Ovary (tissue), 9 donors: ENCODE measurements around the gene OGG1. TPM values are rescaled to one million over a fixed set of nuclear protein-coding genes. Genes with fewer than 3 reads are reported as not detected.

Experiments used
- DNase-seq, 5 donors: peaks; one replicate each; pipeline ENCODE4 v3.0.0-alpha.2; 2019 to 2020
- H3K27ac ChIP-seq, 2 donors: fragments of 200-600 bp; one replicate each; pipeline versions ENCODE4 v1.5.1 to v1.8.0; 2019 to 2022
- H3K27me3 ChIP-seq: fragments of 200-600 bp; one replicate; pipeline ENCODE4 v1.8.0; 2022
- H3K36me3 ChIP-seq: fragments of 200-600 bp; sonication (generic); one replicate; pipeline ENCODE4 v1.5.1; 2019
- H3K4me1 ChIP-seq: one replicate; pipeline ENCODE4 v1.8.1; 2013; ENCODE audit warnings: mild to moderate bottlenecking, moderate library complexity; ENCODE audit not compliant: insufficient read depth
- H3K4me3 ChIP-seq: fragments of 200-600 bp; sonication (generic); one replicate; pipeline ENCODE4 v1.5.1; 2017
- H3K9me3 ChIP-seq, 2 donors: fragments of 200-600 bp in 1 of 2; sonication (generic) in 1 of 2; one replicate each; pipeline versions ENCODE4 v1.5.1 to v1.8.1; 2013 to 2019; ENCODE audit warnings: mild to moderate bottlenecking in 1 of 2, moderate library complexity in 1 of 2
- CTCF ChIP-seq, 3 donors: fragments of 450-650 bp in 2 of 3; fragments of 200-600 bp in 1 of 3; IDR thresholded peaks; one replicate each; pipeline versions ENCODE4 v1.5.1 to v1.8.0; 2016 to 2022; ENCODE audit warnings: antibody characterized with exemption in 3 of 3, mild to moderate bottlenecking in 1 of 3
- EP300 ChIP-seq: sonication (generic); formaldehyde crosslinking; IDR thresholded peaks from one replicate; pipeline ENCODE4 v1.6.1; 2017; ENCODE audit warnings: antibody characterized with exemption
- POLR2A ChIP-seq: fragments of 450-650 bp; IDR thresholded peaks from one replicate; pipeline ENCODE4 v1.6.1; 2017; ENCODE audit warnings: antibody characterized with exemption, mild to moderate bottlenecking, moderate library complexity
- WGBS, 3 donors: extraction: QIAGEN DNeasy Blood & Tissue Kit in 1 of 3; methylation state at CpG; one replicate each; pipeline versions ENCODE4 v1.1.5 to v1.1.7; 2013 to 2017; 5-methylcytosine and 5-hydroxymethylcytosine counted together
- intact Hi-C, 4 donors: fragments of 100-400 bp; cut with DNase I; formaldehyde crosslinking; loops; one replicate each; pipeline versions ENCODE4 v1.11.0 to v1.15.1; 2022 to 2023
- polyA plus RNA-seq, 2 donors: library from polyadenylated mRNA; stranded (reverse); fragments of 200-250 nt in 1 of 2; fragments of 350-450 nt in 1 of 2; fragmentation: Illumina TruSeq in 1 of 2; extraction: RNeasy Lipid Tissue Mini Kit (QIAGEN cat#74804) in 1 of 2; gene quantifications; one replicate each; pipeline ENCODE4 v1.2.3, GENCODE V29; 2013 to 2014
- total RNA-seq, 7 donors: library from RNA; depleted of rRNA in 2 of 7; stranded (reverse); fragments of >200 nt in 2 of 7; fragmentation: NEBNext Ultra II Directional in 3 of 7; extraction: Animal tissue kit (Norgen Biotek cat#: 25700) in 3 of 7; gene quantifications; one replicate each; pipeline versions ENCODE4 v1.1.0 to v1.2.4, GENCODE V29; 2016 to 2023
- donor health status: DM: no; HTN: no; CAD: no; lungs with moderate emphysema.
- donor health status: DM: no; HTN: no; CAD: no.
- donor health status: Bipolar disorder and iron deficiency.
- donor health status: DM: yes; HTN: yes; CAD: no.
- donor health status: DM: no; HTN: no; CAD: no.
- donor health status: DM: yes; HTN: yes; CAD: no.

The OGG1 gene
- total and polyA plus RNA-seq, 9 donors, result 16.8 to 54.3 (median 31.1) TPM

DNA sequence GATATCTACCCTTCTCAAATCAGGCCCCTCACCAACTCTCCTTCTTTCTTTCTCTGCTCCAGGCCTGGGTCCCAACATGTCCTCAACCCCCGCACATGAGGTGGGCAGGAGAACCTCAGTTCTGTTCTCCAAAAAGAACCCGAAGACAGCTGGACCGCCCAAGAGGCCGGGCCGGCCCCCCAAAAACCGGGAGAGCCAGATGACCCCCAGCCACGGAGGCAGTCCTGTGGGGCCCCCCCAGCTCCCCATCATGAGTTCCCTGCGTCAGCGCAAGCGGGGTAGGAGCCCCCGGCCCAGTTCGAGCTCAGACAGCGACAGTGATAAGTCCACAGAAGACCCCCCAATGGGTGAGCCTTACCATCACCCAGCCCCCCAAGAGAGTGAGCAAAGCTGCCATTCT is 5.6 kb upstream of the OGG1 start:
- Histone ChIP-seq H3K4me1 (peaks cover 2% of the 10 kb centered on the region), H3K27ac (no peak overlapping the region), H3K27me3 (no peaks in the 10 kb centered on the region), H3K36me3 (no peaks in the 10 kb centered on the region), H3K9me3 (no peaks in the 10 kb centered on the region), H3K4me3 (no peak overlapping the region)
- WGBS, 3 donors, result 89 to 93% (median 93%) methylated on average over 13 of the region's 13 CpGs
- intact Hi-C loops, result no loop called here
- TF ChIP-seq EP300, result no peak
- TF ChIP-seq POLR2A, result no peak
- TF ChIP-seq CTCF (IDR thresholded peaks at IDR 0.05), result no peak
- DNase-seq, result no peak

DNA sequence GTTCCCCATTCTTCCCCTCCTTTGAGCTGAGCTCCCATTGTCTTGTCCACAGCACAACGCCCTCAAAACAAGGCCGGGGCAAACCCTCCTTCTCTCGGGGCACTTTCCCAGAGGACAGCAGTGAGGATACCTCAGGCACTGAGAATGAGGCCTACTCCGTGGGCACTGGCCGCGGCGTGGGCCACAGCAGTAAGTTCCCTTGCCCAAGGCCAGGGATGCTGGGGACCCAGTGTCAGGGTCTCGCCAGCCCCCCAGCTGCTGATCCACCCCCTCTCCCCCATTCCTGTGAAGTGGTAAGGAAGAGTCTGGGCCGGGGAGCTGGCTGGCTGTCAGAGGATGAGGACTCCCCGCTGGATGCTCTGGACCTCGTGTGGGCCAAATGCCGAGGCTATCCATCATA is 4.2 kb upstream of the OGG1 start:
- Histone ChIP-seq H3K4me1 (peaks cover 2% of the 10 kb centered on the region), H3K27ac (no peak overlapping the region), H3K36me3 (no peaks in the 10 kb centered on the region)

DNA sequence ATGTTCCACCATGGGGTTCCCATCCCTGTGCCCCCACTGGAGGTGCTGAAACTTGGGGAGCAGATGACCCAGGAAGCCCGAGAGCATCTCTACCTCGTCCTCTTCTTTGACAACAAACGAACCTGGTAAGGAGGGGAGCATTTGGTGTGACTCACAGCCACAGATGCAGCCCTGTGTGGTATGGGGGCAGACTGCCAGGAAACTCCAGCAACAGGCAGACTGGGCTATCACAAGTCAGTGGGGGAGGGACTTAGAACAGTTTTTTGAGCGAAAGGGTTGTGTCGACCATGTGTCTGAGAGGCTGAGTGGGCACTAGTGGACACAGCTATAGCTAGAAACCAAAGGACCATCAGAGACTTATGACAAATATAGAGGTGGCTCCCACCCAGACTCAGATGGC is 3.4 kb upstream of the OGG1 start:
- Histone ChIP-seq H3K4me1 (peaks cover 6% of the 10 kb centered on the region), H3K27ac (no peak overlapping the region), H3K9me3 (no peaks in the 10 kb centered on the region), H3K27me3 (no peaks in the 10 kb centered on the region), H3K4me3 (no peak overlapping the region), H3K36me3 (no peaks in the 10 kb centered on the region)
- WGBS, 3 donors, result 47 to 65% (median 50%) methylated on average over 5 of the region's 5 CpGs
- TF ChIP-seq EP300 (no peak), POLR2A (no peak), CTCF (IDR thresholded peaks at IDR 0.05) (no peak)
- intact Hi-C loops, result no loop called here
- no peak for DNase-seq

More for the DNA sequence above, 4.2 kb upstream of the OGG1 start:
- Histone ChIP-seq H3K4me3 (no peak overlapping the region), H3K27me3 (no peaks in the 10 kb centered on the region), H3K9me3 (no peaks in the 10 kb centered on the region)
- DNase-seq, result no peak
- 85 to 88% (median 87%) methylated on average over 12 of the region's 12 CpGs for WGBS, 3 donors
- intact Hi-C loops, result no loop called here
- no peak for TF ChIP-seq POLR2A
- TF ChIP-seq EP300, result no peak
- TF ChIP-seq CTCF (IDR thresholded peaks at IDR 0.05), result no peak

GRCh38 chr3:9747267-9747666 is 2.5 kb upstream of the OGG1 start:
- H3K27ac ChIP-seq, result no peak overlapping the region
- WGBS, 3 donors, result 88 to 91% (median 89%) methylated on average over 8 of the region's 8 CpGs
- no peaks in the 10 kb centered on the region for H3K9me3 ChIP-seq
- no peaks in the 10 kb centered on the region for H3K27me3 ChIP-seq
- H3K36me3 ChIP-seq, result no peaks in the 10 kb centered on the region
- intact Hi-C loops, result no loop called here
- H3K4me3 ChIP-seq, result no peak overlapping the region
- peaks cover 10% of the 10 kb centered on the region for H3K4me1 ChIP-seq
- TF ChIP-seq POLR2A (no peak), EP300 (no peak), CTCF (IDR thresholded peaks at IDR 0.05) (no peak)
- DNase-seq, result no peak

DNA sequence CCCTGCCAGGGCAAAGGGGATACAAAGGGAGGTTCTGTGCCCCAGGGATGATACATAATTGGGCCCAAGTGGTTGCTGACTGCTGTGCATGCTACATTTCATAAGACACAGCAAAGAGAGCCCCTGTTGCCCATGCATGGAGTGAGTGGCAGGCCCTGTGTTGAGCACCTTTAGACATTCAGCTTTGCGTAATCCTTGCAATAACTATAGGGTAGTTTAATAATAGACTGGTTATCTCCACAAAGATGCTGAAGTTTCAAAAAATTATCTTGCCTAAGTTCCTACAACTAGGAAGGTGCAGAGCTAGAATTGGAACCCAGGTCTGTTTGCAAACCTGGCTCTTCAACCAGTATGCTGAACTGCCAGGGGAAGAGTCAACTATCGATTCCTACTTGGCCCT is 1.7 kb upstream of the OGG1 start:
- Histone ChIP-seq H3K4me3 (no peak overlapping the region), H3K4me1 (peaks cover 10% of the 10 kb centered on the region), H3K27ac (no peak overlapping the region), H3K27me3 (no peaks in the 10 kb centered on the region), H3K36me3 (no peaks in the 10 kb centered on the region), H3K9me3 (no peaks in the 10 kb centered on the region)
- intact Hi-C loops, result no loop called here
- TF ChIP-seq EP300, result no peak
- TF ChIP-seq CTCF (IDR thresholded peaks at IDR 0.05), result no peak
- no peak for TF ChIP-seq POLR2A
- DNase-seq, result no peak
- WGBS, 3 donors, result 95 to 98% (median 98%) methylated on average over 2 of the region's 2 CpGs
